HG03378 (cell line): ENCODE data around the gene TBC1D3H.
"Not testable (repeated sequence)": the region's sequence is repeated elsewhere in the genome, so short reads cannot be mapped to it uniquely, and the experiment has no call there.

Source experiments
- ATAC-seq: cut with Tn5 transposase; IDR thresholded peaks from one replicate; pipeline ENCODE4 v1.9.1; 2021; ENCODE audit warnings: mild to moderate bottlenecking, moderate library complexity; ENCODE audit not compliant: unreplicated experiment

Gene TBC1D3H

GRCh38 chr17:36388385-36389245 is at the start of gene TBC1D3H:
Gene TBC1D3H (minus strand): TSS chr17:36388435. CDS start chr17:36386895, 1,540 bp downstream.
- not testable (repeated sequence) for ATAC-seq

GRCh38 chr17:36428891-36429290 is 40.7 kb upstream of the TBC1D3H start:
- not testable (repeated sequence) for ATAC-seq

GRCh38 chr17:36415180-36415941 is 27.1 kb upstream of the TBC1D3H start:
- ATAC-seq: not testable (repeated sequence)

- not testable (repeated sequence) for ATAC-seq
Observed at GRCh38 chr17:36390943-36391645, 2.9 kb upstream of the TBC1D3H start.

- not testable (repeated sequence) for ATAC-seq
Observed at GRCh38 chr17:36375938-36376337, 12.3 kb downstream of the TBC1D3H start.

DNA sequence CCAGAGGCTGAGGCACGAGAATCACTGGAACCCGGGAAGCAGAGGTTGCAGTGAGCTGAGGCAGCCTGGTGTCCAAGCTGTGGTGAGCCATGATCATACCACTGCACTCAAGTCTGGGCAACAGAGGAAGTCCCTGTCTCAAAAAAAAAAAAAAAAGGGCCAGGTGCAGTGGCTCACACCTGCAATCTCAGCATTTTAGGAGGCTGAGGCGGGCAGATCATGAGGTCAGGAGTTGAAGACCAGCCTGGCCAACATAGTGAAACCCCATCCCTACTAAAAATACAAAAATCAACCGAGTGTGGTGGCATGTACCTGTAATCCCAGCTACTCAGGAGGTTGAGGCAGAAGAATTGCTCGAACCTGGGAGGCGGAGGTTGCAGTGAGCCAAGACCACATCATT is 25.7 kb downstream of the TBC1D3H start:
- not testable (repeated sequence) for ATAC-seq
